ENCODE results near the gene ITPR1. TPM values are rescaled to one million over a fixed set of nuclear protein-coding genes. Genes with fewer than 3 reads are reported as not detected.
"Not testable (repeated sequence)": the region's sequence is repeated elsewhere in the genome, so short reads cannot be mapped to it uniquely, and the experiment has no call there.

The ITPR1 gene
- total RNA-seq, 2 experiments from 2014 or later = 84.4 to 104 TPM

DNA sequence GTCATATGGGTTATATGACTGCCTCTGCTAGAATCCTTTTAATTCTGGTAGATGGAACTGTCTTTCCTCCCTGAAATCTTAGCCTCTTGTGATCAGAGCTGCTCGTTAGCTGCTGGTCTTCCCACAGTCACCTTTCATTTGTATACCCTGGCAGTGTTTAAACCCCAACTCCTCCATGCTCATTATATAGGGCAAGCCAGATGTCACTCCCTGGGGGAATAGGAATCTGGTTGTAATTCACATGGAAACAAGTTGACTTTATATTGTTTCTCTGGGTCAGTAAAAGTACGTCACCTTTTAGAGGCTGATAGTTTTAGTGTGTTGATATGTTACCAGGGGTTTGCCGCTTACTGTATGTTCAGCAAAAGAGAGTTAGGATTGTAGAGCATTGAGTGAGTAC is 103.5 kb downstream of the ITPR1 start:
- ChIA-PET CTCF (ENCODE audit: unreplicated experiment) (no interaction called here), POLR2A (interaction anchor here (0.7 to 1.2 kb wide), 3 partner anchors 9 to 209 kb away, joined by 3 read pairs; no protein-coding TSS in a partner anchor)
- Histone ChIP-seq H3K27ac (ENCODE audit: low read depth, low read length, poor library complexity, severe bottlenecking) (no peak overlapping the region), H3K9me2 (ENCODE audit: insufficient read depth, low read length) (no peaks in the 10 kb centered on the region), H3K4me2 (ENCODE audit: low read length) (no peak overlapping the region), H2AFZ (ENCODE audit: low read length) (no peak overlapping the region), H3K9me3 (ENCODE audit: low read length) (0 out of 2 replicates have a peak, but pooled peaks cover 6% of the 10 kb centered on the region), H3K36me3 (ENCODE audit: insufficient read depth, low read length) (no peaks in the 10 kb centered on the region), H3K4me1 (ENCODE audit: insufficient read depth, low read length, poor library complexity, severe bottlenecking) (no peaks in the 10 kb centered on the region), H4K20me1 (ENCODE audit: insufficient read depth, low read length) (no peaks in the 10 kb centered on the region), H3K4me3 (ENCODE audit: low read depth, low read length, poor library complexity, severe bottlenecking) (no peak overlapping the region), H3K79me2 (ENCODE audit: insufficient read depth, low read depth, low read length) (no peaks in the 10 kb centered on the region)
- DNase-seq (ENCODE audit: low spot score) = no peak
- no peak for TF ChIP-seq EZH2phosphoT487 (IDR thresholded peaks at IDR 0.05; ENCODE audit: borderline replicate concordance, low read depth, low read length)
- TF ChIP-seq, protein P1, sequence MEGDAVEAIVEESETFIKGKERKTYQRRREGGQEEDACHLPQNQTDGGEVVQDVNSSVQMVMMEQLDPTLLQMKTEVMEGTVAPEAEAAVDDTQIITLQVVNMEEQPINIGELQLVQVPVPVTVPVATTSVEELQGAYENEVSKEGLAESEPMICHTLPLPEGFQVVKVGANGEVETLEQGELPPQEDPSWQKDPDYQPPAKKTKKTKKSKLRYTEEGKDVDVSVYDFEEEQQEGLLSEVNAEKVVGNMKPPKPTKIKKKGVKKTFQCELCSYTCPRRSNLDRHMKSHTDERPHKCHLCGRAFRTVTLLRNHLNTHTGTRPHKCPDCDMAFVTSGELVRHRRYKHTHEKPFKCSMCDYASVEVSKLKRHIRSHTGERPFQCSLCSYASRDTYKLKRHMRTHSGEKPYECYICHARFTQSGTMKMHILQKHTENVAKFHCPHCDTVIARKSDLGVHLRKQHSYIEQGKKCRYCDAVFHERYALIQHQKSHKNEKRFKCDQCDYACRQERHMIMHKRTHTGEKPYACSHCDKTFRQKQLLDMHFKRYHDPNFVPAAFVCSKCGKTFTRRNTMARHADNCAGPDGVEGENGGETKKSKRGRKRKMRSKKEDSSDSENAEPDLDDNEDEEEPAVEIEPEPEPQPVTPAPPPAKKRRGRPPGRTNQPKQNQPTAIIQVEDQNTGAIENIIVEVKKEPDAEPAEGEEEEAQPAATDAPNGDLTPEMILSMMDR (conservative IDR thresholded peaks at IDR 0.05; ENCODE audit: low read length) = no peak
- intact Hi-C loops (cut with micrococcal nuclease; ENCODE audit: unreplicated experiment) = no loop called here
- BruUV-seq (replicated peaks) = no TSS peak

DNA sequence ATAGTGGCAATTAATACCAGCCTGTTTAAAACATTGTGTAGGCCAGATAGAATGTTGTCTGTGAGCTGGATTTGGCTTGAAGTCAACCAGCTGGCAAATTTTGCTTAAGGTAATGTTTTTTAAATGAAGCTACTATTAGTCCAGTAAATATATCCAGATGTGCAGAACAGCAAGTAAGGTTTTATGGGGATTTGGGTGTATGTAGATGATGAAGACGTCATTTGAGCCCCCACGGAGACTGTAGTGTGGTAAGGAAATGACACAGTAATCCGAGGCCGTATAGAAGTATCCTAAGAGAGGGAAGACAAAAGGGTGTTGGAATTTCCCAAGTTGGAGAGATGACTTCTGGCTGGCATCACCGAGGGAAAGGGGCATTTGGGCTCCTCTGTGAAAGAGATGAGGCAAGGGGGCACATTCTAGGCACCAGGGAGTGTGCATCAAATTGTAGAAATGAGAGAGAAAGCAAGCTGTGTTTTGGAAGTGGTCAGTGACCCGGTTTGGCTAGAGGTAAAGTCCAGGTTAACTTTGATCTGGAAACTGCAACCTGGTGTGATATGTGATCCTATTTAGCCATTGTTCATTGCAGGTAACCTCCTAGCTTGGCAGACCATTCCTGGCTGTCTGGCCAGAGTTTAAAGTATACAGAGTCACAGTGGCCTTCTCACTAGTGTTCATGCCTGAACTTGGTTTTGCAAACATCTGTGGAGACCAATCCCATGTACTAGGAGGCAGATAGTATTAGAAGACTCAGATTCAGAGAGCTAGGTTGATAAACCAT is 104.2 kb downstream of the ITPR1 start:
- CTCF ChIA-PET (ENCODE audit: unreplicated experiment) = no interaction called here
- Histone ChIP-seq H4K20me1 (ENCODE audit: insufficient read depth, low read length) (no peaks in the 10 kb centered on the region), H3K4me3 (ENCODE audit: low read depth, low read length, poor library complexity, severe bottlenecking) (no peak overlapping the region), H3K79me2 (ENCODE audit: insufficient read depth, low read depth, low read length) (no peaks in the 10 kb centered on the region), H2AFZ (ENCODE audit: low read length) (no peak overlapping the region), H3K4me1 (ENCODE audit: insufficient read depth, low read length, poor library complexity, severe bottlenecking) (no peaks in the 10 kb centered on the region), H3K9me3 (ENCODE audit: low read length) (0 out of 2 replicates have a peak, but pooled peaks cover 6% of the 10 kb centered on the region), H3K27ac (ENCODE audit: low read depth, low read length, poor library complexity, severe bottlenecking) (no peak overlapping the region), H3K9me2 (ENCODE audit: insufficient read depth, low read length) (no peaks in the 10 kb centered on the region), H3K4me2 (ENCODE audit: low read length) (no peak overlapping the region), H3K36me3 (ENCODE audit: insufficient read depth, low read length) (no peaks in the 10 kb centered on the region)
- no TSS peak for BruUV-seq (replicated peaks)
- POLR2A ChIA-PET = interaction anchor here (0.5 to 1.2 kb wide), 4 partner anchors 8 to 210 kb away, joined by 3 read pairs; no protein-coding TSS in a partner anchor
- TF ChIP-seq EZH2phosphoT487 (IDR thresholded peaks at IDR 0.05; ENCODE audit: borderline replicate concordance, low read depth, low read length) = no peak
- TF ChIP-seq, protein P1 (conservative IDR thresholded peaks at IDR 0.05; ENCODE audit: low read length) = no peak
- no peak for DNase-seq (ENCODE audit: low spot score)
- intact Hi-C loops (cut with micrococcal nuclease; ENCODE audit: unreplicated experiment) = no loop called here

DNA sequence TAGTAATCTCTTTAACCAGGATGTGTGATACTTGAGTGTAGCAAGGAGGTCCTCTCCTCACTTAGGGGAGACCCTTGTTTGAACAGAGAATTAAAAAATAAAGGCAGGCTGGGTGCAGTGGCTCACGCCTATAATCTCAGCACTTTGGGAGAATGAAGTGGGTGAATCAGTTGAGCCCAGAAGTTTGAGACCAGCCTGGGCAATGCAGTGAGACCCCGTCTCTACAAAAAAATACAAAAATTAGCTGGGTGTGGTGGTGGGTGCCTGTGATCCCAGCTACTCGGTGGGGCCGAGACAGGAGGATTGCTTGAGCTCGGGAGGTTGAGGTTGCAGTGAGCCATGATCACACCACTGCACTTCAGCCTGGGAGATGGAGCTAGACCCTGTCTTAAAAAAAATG is 105.1 kb downstream of the ITPR1 start:
- POLR2A ChIA-PET = interaction anchor here (0.5 to 1.6 kb wide), 3 partner anchors 94 to 1465 kb away, joined by 3 read pairs; partner anchors contain the start of gene ITPR1
- H3K36me3 ChIP-seq (ENCODE audit: insufficient read depth, low read length); H3K79me2 ChIP-seq (ENCODE audit: insufficient read depth, low read depth, low read length); BruUV-seq (replicated peaks); intact Hi-C loops (cut with micrococcal nuclease; ENCODE audit: unreplicated experiment); DNase-seq (ENCODE audit: low spot score); CTCF ChIA-PET (ENCODE audit: unreplicated experiment); H3K4me3 ChIP-seq (ENCODE audit: low read depth, low read length, poor library complexity, severe bottlenecking); H4K20me1 ChIP-seq (ENCODE audit: insufficient read depth, low read length); H3K4me2 ChIP-seq (ENCODE audit: low read length); H2AFZ ChIP-seq (ENCODE audit: low read length); H3K4me1 ChIP-seq (ENCODE audit: insufficient read depth, low read length, poor library complexity, severe bottlenecking); H3K27ac ChIP-seq (ENCODE audit: low read depth, low read length, poor library complexity, severe bottlenecking); H3K9me2 ChIP-seq (ENCODE audit: insufficient read depth, low read length): not testable (repeated sequence)
- H3K9me3 ChIP-seq (ENCODE audit: low read length) = 0 out of 2 replicates have a peak, but pooled peaks cover 11% of the 10 kb centered on the region
